HEK293 (cell line): ENCODE data around the gene SLC25A12.

Source experiments
- CTCF ChIA-PET: fragments of 350-600 bp; formaldehyde crosslinking; extraction: SDS; loops from one replicate; lab custom pipeline; 2021; ENCODE audit warnings: antibody characterized with exemption; lab: Yijun Ruan, JAX
- POLR2A ChIA-PET: fragments of 300-600 bp; formaldehyde crosslinking; extraction: SDS; loops from one replicate; lab custom pipeline; 2020; ENCODE audit warnings: antibody characterized with exemption, inconsistent platforms; lab: Yijun Ruan, JAX
- H3K27ac ChIP-seq: fragments of 200-500 bp; sonication (Bioruptor generic); 2 replicates; pipeline ENCODE4 v1.5.1; 2014; ENCODE audit warnings: low read depth, low read length, control low read depth, inconsistent platforms; ENCODE audit errors: extremely low read depth
- H3K36me3 ChIP-seq, 2 experiments: fragments of 200-500 bp in 1 of 2; sonication (Bioruptor generic) in 1 of 2; 1 replicate in 1 of 2; 2 replicates in 1 of 2; pipeline ENCODE4 v1.5.1; 2014 to 2017; ENCODE audit warnings: inconsistent platforms in 2 of 2, low read length in 2 of 2; ENCODE audit not compliant: control insufficient read depth in 2 of 2, insufficient read depth in 1 of 2
- H3K4me1 ChIP-seq: fragments of 200-500 bp; sonication (Bioruptor generic); 2 replicates; pipeline ENCODE4 v1.5.1; 2014; ENCODE audit warnings: mild to moderate bottlenecking, low read length, inconsistent platforms; ENCODE audit not compliant: control insufficient read depth, insufficient read depth
- H3K4me3 ChIP-seq: 2 replicates; pipeline ENCODE4 v1.5.1; 2011; ENCODE audit warnings: low read depth, mild to moderate bottlenecking, control low read depth, low read length, moderate library complexity
- H3K9me3 ChIP-seq: fragments of 200-500 bp; sonication (Bioruptor generic); 2 replicates; pipeline ENCODE4 v1.5.1; 2014; ENCODE audit warnings: low read depth, low read length, inconsistent platforms; ENCODE audit not compliant: control insufficient read depth, insufficient read depth
- BCL11B ChIP-seq: fragments of 450-650 bp; formaldehyde crosslinking; IDR thresholded peaks from 2 replicates; pipeline ENCODE4 v1.5.1; 2016; ENCODE audit warnings: low read depth, missing biosample characterization, missing genetic modification characterization
- GLIS1 ChIP-seq: fragments of 450-650 bp; formaldehyde crosslinking; IDR thresholded peaks from 2 replicates; pipeline ENCODE4 v1.5.1; 2016; ENCODE audit warnings: missing biosample characterization, missing genetic modification characterization
- GLIS2 ChIP-seq: fragments of 450-650 bp; formaldehyde crosslinking; IDR thresholded peaks from 2 replicates; pipeline ENCODE4 v1.5.1; 2016; ENCODE audit warnings: missing biosample characterization, missing genetic modification characterization
- MYNN ChIP-seq: fragments of 450-650 bp; formaldehyde crosslinking; IDR thresholded peaks from 2 replicates; pipeline ENCODE4 v1.5.1; 2016; ENCODE audit warnings: missing biosample characterization, missing genetic modification characterization, borderline replicate concordance
- PRDM2 ChIP-seq: fragments of 450-650 bp; formaldehyde crosslinking; IDR thresholded peaks from 2 replicates; pipeline ENCODE4 v1.5.1; 2016; ENCODE audit warnings: missing biosample characterization, missing genetic modification characterization, borderline replicate concordance
- RBAK ChIP-seq: fragments of 450-650 bp; formaldehyde crosslinking; IDR thresholded peaks from 2 replicates; pipeline ENCODE4 v1.5.1; 2016; ENCODE audit warnings: missing biosample characterization, missing genetic modification characterization
- REPIN1 ChIP-seq: fragments of 450-650 bp; formaldehyde crosslinking; IDR thresholded peaks from 2 replicates; pipeline ENCODE4 v1.5.1; 2017; ENCODE audit warnings: missing biosample characterization, missing genetic modification characterization, low read depth
- SP2 ChIP-seq: fragments of 450-650 bp; formaldehyde crosslinking; IDR thresholded peaks from 2 replicates; pipeline ENCODE4 v1.5.1; 2016; ENCODE audit warnings: missing biosample characterization, missing genetic modification characterization
- TCF7L2 ChIP-seq: IDR thresholded peaks from 2 replicates; pipeline ENCODE4 v1.6.1; 2011; ENCODE audit warnings: low read depth, mild to moderate bottlenecking, inconsistent platforms, low read length, moderate library complexity, borderline replicate concordance
- WT1 ChIP-seq: fragments of 450-650 bp; formaldehyde crosslinking; IDR thresholded peaks from 2 replicates; pipeline ENCODE4 v1.5.1; 2016; ENCODE audit warnings: missing biosample characterization, missing genetic modification characterization
- ZBTB6 ChIP-seq: fragments of 450-650 bp; formaldehyde crosslinking; IDR thresholded peaks from 2 replicates; pipeline ENCODE4 v1.5.1; 2017; ENCODE audit warnings: missing biosample characterization, missing genetic modification characterization
- ZBTB8A ChIP-seq: fragments of 450-650 bp; formaldehyde crosslinking; IDR thresholded peaks from 2 replicates; pipeline ENCODE4 v1.5.1; 2016; ENCODE audit warnings: missing biosample characterization, missing genetic modification characterization
- ZEB2 ChIP-seq: fragments of 450-650 bp; formaldehyde crosslinking; IDR thresholded peaks from 2 replicates; pipeline ENCODE4 v1.5.1; 2016; ENCODE audit warnings: missing biosample characterization, missing genetic modification characterization
- ZFP3 ChIP-seq: fragments of 450-650 bp; formaldehyde crosslinking; IDR thresholded peaks from 2 replicates; pipeline ENCODE4 v1.5.1; 2016; ENCODE audit warnings: low read depth, missing biosample characterization, missing genetic modification characterization
- ZFP69B ChIP-seq: fragments of 450-650 bp; formaldehyde crosslinking; IDR thresholded peaks from 2 replicates; pipeline ENCODE4 v1.5.1; 2016; ENCODE audit warnings: missing biosample characterization, missing genetic modification characterization
- ZNF157 ChIP-seq: fragments of 450-650 bp; formaldehyde crosslinking; IDR thresholded peaks from 2 replicates; pipeline ENCODE4 v1.5.1; 2016; ENCODE audit warnings: missing biosample characterization, missing genetic modification characterization
- ZNF18 ChIP-seq: fragments of 450-650 bp; formaldehyde crosslinking; IDR thresholded peaks from 2 replicates; pipeline ENCODE4 v1.5.1; 2016; ENCODE audit warnings: missing biosample characterization, missing genetic modification characterization
- ZNF2 ChIP-seq: fragments of 450-650 bp; formaldehyde crosslinking; IDR thresholded peaks from 2 replicates; pipeline ENCODE4 v1.5.1; 2016; ENCODE audit warnings: missing biosample characterization, missing genetic modification characterization
- ZNF266 ChIP-seq: fragments of 450-650 bp; formaldehyde crosslinking; IDR thresholded peaks from 2 replicates; pipeline ENCODE4 v1.5.1; 2016; ENCODE audit warnings: missing biosample characterization, missing genetic modification characterization, low read depth
- ZNF341 ChIP-seq: fragments of 450-650 bp; formaldehyde crosslinking; IDR thresholded peaks from 2 replicates; pipeline ENCODE4; 2016; ENCODE audit warnings: low read depth, missing biosample characterization, missing genetic modification characterization
- ZNF37A ChIP-seq: fragments of 450-650 bp; IDR thresholded peaks from 2 replicates; pipeline ENCODE4 v1.5.1; 2018; ENCODE audit warnings: missing biosample characterization, missing genetic modification characterization
- ZNF514 ChIP-seq: fragments of 450-650 bp; formaldehyde crosslinking; IDR thresholded peaks from 2 replicates; pipeline ENCODE4 v1.5.1; 2016; ENCODE audit warnings: missing biosample characterization, missing genetic modification characterization
- ZNF558 ChIP-seq: fragments of 450-650 bp; formaldehyde crosslinking; IDR thresholded peaks from 2 replicates; pipeline ENCODE4 v1.5.1; 2016; ENCODE audit warnings: missing biosample characterization, missing genetic modification characterization
- ZNF624 ChIP-seq: fragments of 450-650 bp; formaldehyde crosslinking; IDR thresholded peaks from 2 replicates; pipeline ENCODE4 v1.5.1; 2017; ENCODE audit warnings: missing biosample characterization, missing genetic modification characterization
- ZNF626 ChIP-seq: fragments of 450-650 bp; sonication (Bioruptor Pico); formaldehyde crosslinking; IDR thresholded peaks from 2 replicates; pipeline ENCODE4 v1.5.1; 2018; ENCODE audit warnings: missing biosample characterization, missing genetic modification characterization, inconsistent platforms
- ZNF629 ChIP-seq: fragments of 450-650 bp; formaldehyde crosslinking; IDR thresholded peaks from 2 replicates; pipeline ENCODE4 v1.5.1; 2017; ENCODE audit warnings: missing biosample characterization, missing genetic modification characterization
- ZNF639 ChIP-seq: fragments of 450-650 bp; formaldehyde crosslinking; IDR thresholded peaks from 2 replicates; pipeline ENCODE4 v1.5.1; 2016; ENCODE audit warnings: missing biosample characterization, missing genetic modification characterization
- ZNF777 ChIP-seq: fragments of 450-650 bp; formaldehyde crosslinking; IDR thresholded peaks from 2 replicates; pipeline ENCODE4 v1.5.1; 2017; ENCODE audit warnings: missing biosample characterization, missing genetic modification characterization, borderline replicate concordance
- ZSCAN23 ChIP-seq: fragments of 450-650 bp; formaldehyde crosslinking; IDR thresholded peaks from 2 replicates; pipeline ENCODE4 v1.5.1; 2016; ENCODE audit warnings: missing biosample characterization, missing genetic modification characterization

The SLC25A12 gene

GRCh38 chr2:171893824-171894611 lies at the start of gene SLC25A12:
Gene SLC25A12, minus strand, starts transcription at chr2:171894244. Its CDS starts 30 bp downstream, at chr2:171894214.
- Histone ChIP-seq H3K27ac (peak within 1 kb of the TSS; percentile 73), H3K4me1 (no peaks in the 10 kb centered on the region), H3K4me3 (peak within 1 kb of the TSS; percentile 86), H3K36me3 (peaks cover 0 to 16% of the 10 kb centered on the region in 2 experiments; a peak in 1 of 3 replicates), H3K9me3 (no peaks in the 10 kb centered on the region)
- ChIA-PET CTCF (interaction anchor here (0.5 to 1.3 kb wide), 3 partner anchors 13 to 49 kb away, joined by 3 to 4 read pairs (median 3); partner anchors contain the start of gene HAT1), POLR2A (interaction anchor here (0.8 to 2.7 kb wide), 7 partner anchors 11 to 209 kb away, joined by 3 to 14 read pairs (median 6); partner anchors contain the start of genes DLX1, DLX2 and HAT1)
- TF ChIP-seq ZBTB8A (tag by site-specific recombination) = no peak
- TF ChIP-seq ZFP69B = peak; percentile 59; the same call in 1 of the 2 replicates
- no peak for TF ChIP-seq MYNN (tag by site-specific recombination)
- TF ChIP-seq ZNF37A (tag by site-specific recombination) = no peak
- TF ChIP-seq GLIS1 = peak; percentile 42
- peak; percentile 12 for TF ChIP-seq ZEB2
- TF ChIP-seq ZNF629 (tag by site-specific recombination) = no peak; the same call in 1 of the 2 replicates
- TF ChIP-seq ZNF266 (tag by site-specific recombination) = no peak
- no peak for TF ChIP-seq ZSCAN23 (tag by site-specific recombination)
- 0 out of 2 replicates have a peak, but pooled peaks have one; percentile 22 for TF ChIP-seq ZNF624 (tag by site-specific recombination)
- TF ChIP-seq ZNF514 (tag by site-specific recombination) = no peak
- TF ChIP-seq BCL11B (tag by site-specific recombination) = no peak
- TF ChIP-seq WT1 (tag by site-specific recombination) = no peak
- no peak for TF ChIP-seq ZNF639 (tag by site-specific recombination)
- no peak for TF ChIP-seq PRDM2 (tag by site-specific recombination)
- TF ChIP-seq ZNF777 (tag by site-specific recombination) = no peak
- TF ChIP-seq TCF7L2 = no peak
- TF ChIP-seq SP2 (tag by site-specific recombination) = peak; percentile 12; the same call in 1 of the 2 replicates
- no peak for TF ChIP-seq ZNF626 (tag by site-specific recombination)
- TF ChIP-seq RBAK (tag by site-specific recombination) = no peak
- TF ChIP-seq ZNF341 (tag by site-specific recombination) = no peak
- no peak for TF ChIP-seq ZNF18 (tag by site-specific recombination)
- no peak for TF ChIP-seq ZNF157
- peak; percentile 49; the same call in 1 of the 2 replicates for TF ChIP-seq GLIS2
- TF ChIP-seq ZNF558 = no peak
- TF ChIP-seq ZBTB6 (tag by site-specific recombination) = no peak
- TF ChIP-seq ZNF2 (tag by site-specific recombination) = no peak; the same call in 1 of the 2 replicates
- no peak for TF ChIP-seq REPIN1 (tag by site-specific recombination)
- TF ChIP-seq ZFP3 (tag by site-specific recombination) = no peak
